HG02870 (cell line): Measurements from ENCODE around the gene IDI1.
"Not testable (repeated sequence)": the region's sequence is repeated elsewhere in the genome, so short reads cannot be mapped to it uniquely, and the experiment has no call there.

Source experiments
- ATAC-seq: cut with Tn5 transposase; IDR thresholded peaks from one replicate; pipeline ENCODE4 v1.9.1; 2021; ENCODE audit warnings: mild to moderate bottlenecking, moderate library complexity; ENCODE audit not compliant: unreplicated experiment

IDI1 gene

GRCh38 chr10:1064964-1065247 is 16.0 kb upstream of the IDI1 start:
- no peak for ATAC-seq

GRCh38 chr10:1063232-1063865 is 14.4 kb upstream of the IDI1 start:
- no peak for ATAC-seq

DNA sequence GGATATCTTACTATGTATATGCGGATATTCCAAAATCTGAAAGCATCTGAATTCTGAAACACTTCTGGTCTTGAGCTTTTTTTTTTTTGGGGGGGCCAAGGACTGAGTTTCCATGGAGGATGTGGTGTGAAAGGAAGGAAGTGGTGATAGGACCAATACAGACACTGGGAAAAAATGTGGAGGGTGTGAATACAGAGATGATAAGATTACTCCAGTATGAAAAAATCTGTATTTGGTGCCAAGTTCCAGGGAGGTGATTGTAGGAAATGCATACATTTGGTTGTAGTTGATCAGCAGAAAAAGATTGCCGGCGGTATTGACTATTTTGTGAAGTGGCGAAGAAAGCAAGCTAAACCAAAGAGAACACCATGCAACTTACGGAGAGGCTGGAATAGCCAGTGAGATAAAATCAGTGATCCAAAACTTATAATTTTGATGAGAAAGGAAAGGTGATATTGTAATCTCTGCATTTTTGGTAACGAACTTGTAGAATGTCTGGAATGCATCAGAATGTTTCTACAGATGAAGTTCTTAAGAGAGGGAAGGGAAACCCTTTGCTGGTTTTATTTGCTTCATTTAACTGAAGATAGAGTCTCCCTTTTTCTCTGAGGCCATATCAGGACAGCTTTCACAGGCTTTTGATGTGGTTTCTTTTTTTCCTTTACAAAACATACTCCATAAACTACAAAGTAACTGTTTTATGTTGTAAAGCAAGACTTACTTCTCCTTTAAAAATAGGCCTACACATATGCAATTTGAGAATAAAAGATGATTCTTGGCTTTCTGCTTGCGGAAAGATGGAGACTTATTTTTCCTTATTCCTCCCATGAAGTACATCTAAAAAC is 13.2 kb upstream of the IDI1 start:
- no peak for ATAC-seq

GRCh38 chr10:1059902-1060301 is 11.0 kb upstream of the IDI1 start:
- no peak for ATAC-seq

DNA sequence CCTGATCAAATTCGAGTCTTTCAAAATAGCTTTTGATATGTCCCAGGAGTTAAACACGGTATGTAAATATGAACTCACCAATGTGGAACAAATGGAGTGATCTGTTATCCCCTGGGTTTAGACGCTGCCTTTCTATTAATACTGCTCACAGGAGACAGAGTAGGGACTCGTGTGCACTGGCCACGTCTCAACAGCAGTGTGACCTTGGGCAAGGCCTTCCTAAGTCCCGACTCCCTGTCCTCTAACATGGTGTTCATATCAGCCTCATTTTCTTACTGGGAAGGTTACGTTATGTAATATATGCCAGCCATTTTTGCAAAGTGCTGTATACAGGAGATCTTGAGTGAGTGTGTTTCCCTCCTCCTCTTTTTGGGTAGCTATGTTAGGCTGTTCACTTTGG is 9.1 kb upstream of the IDI1 start:
- no peak for ATAC-seq

DNA sequence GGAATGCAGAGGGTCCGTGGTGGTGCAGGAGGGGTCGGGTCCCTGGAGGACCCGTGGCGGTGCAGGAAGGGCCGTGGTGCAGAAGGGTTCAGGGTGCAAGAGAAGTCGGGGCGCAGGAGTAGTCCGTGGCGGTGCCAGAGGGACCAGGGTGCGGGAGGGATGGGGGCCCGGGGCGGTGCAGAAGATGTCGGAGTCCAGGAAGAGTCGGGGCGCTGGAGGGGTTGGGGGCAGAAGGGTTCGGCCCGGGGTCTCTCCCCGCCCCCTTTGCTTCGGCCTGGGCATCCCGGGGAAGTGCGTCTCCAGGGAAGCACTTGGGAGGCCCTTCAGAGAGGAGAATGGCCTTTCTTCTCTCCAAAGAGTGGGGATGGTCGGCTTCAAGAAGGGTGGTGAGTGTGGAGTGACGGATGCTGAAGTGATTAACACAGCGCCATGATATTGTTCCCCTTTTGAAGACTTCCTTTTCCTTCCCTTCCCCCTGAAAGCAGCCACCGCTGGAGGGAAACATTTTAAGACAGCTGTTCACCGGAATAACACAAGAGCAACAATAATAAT is 8.3 kb upstream of the IDI1 start:
- ATAC-seq = peak; percentile 14

- ATAC-seq = peak; percentile 89
Observed at GRCh38 chr10:1056326-1057105, 7.6 kb upstream of the IDI1 start, which contains the start of gene WDR37. Gene WDR37 (plus strand): TSS chr10:1056385. CDS start chr10:1072156, 15,771 bp downstream.

GRCh38 chr10:1054684-1055083 is 5.8 kb upstream of the IDI1 start:
- no peak for ATAC-seq

- no peak for ATAC-seq
Observed at GRCh38 chr10:1050554-1050953, 1.6 kb upstream of the IDI1 start.

GRCh38 chr10:1050145-1050544 is 1.2 kb upstream of the IDI1 start:
- no peak for ATAC-seq

- no peak for ATAC-seq
Observed at GRCh38 chr10:1049425-1049958, 573 bp upstream of the IDI1 start.

DNA sequence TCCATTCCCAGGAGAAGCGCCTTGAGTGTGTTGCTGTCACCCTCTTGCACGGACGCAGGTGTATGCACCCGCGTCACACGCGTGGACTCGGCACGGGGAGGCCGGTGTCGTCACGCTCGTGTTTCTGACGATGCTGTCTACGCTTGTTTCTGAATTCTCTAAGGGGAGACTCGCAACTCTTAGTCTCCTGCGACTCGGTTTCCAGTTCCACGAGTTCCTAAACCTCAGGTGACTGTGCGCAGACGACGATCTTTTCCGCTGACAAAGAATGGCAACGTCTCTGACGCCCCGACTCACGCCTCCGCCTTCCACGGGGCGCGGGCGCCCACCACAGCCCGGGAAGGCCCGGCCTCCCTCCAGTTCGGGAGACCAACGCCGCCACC is 579 bp downstream of the IDI1 start:
- ATAC-seq = peak; percentile 9

DNA sequence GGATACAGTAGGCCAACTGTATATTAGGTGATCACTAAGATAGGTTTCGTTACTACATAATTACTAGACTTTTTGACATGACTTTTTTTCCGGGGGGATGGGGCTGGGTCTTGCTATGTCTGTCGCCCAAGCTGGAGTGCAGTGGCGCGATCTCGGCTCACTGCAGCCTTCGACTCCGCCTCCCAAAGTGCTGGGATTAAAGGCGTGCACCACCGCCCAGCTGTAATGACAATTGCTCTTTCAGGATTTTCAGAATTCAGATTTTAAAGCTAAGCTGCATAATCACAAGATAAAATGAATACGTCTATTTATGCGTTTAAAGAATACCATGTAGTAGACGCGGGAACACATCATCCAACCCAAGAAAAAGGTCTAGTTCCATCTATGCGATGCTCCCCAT is 982 bp downstream of the IDI1 start:
- no peak for ATAC-seq

GRCh38 chr10:1045415-1045814 is 3.5 kb downstream of the IDI1 start:
- no peak for ATAC-seq

DNA sequence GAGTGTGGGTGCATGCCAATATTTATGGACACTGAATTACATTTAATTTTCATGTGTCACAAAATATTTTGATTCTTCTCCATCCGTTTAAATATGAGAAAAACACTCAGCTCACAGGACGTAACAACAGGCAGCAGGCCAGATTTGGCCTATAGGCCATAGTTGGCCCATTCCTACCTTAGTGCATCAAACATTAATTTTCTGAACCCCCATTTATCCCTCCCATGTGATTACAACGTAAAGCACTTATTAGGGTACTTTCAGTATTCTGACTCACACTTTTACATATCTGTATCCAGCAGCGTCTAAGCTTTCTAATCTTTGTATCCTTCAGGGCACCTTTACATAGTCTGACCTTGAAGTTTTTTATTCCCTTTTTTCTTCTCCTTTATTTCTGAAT is 4.0 kb downstream of the IDI1 start:
- ATAC-seq = no peak

DNA sequence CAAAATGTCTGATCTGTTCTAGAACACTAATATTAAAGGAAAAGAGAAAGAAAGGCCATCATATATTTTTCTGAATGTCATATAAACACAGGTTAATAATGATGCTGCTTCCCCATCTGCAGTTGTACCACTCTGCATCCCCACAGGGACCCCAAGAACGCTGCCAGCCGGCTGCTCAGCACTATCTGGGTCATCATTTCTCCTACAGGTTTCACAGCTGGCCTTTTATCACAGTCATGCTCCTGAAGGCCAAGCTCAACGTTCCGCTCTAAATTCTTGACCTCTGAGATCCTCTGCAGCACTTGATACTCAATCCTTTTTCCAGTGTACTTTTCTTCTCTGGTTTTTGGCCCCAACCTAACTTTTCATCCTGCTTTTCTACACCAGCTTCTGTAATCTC is 4.8 kb downstream of the IDI1 start:
- no peak for ATAC-seq

GRCh38 chr10:1043532-1043995 is 5.4 kb downstream of the IDI1 start:
- ATAC-seq = peak; percentile 63

GRCh38 chr10:1041514-1041913 is 7.4 kb downstream of the IDI1 start:
- ATAC-seq = no peak

DNA sequence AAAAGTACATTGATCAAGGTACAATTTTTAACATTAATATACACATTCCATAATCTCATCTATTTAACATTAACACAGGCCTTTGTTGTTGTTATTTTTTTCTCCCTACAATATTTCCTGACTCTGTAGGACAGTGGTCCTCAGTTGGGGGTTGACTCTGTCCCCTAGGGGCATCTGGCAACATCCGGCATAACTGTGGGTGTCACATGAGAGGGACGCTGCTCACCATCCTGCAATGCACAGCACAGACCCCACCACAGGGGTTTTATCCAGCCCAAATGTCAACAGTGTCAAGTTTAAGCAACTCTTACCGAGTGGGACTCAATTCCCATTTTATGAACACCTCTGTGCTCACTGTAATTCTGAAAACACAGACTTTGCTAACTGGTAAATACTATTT is 8.8 kb downstream of the IDI1 start:
- no peak for ATAC-seq

DNA sequence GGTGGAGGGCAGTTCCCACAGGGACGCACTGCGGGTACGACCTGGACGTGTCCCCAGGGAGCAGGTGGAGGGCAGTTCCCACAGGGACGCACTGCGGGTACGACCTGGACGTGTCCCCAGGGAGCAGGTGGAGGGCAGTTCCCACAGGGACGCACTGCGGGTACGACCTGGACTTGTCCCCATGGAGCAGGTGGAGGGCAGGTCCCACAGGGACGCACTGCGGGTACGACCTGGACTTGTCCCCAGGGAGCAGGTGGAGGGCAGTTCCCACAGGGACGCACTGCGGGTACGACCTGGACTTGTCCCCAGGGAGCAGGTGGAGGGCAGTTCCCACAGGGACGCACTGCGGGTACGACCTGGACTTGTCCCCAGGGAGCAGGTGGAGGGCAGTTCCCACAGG is 10.2 kb downstream of the IDI1 start:
- ATAC-seq = not testable (repeated sequence)

DNA sequence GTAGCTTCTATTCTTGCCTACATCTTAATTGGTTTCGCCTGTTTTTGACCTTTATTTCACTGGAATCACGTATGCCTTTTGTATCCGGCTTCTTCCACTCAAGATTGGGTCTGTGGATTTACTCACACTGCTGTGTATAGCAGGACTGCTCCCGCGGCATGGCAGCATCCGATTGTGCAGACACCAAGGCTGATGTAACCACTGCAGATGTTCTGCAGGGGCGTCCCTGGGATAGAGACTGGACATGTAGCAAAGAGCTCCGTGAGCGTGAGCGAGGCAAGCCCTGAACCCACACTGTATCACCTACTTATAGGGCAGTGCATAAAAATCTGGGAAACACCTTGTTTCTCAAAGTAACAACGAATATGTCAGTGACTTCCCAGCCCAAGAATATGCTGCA is 11.8 kb downstream of the IDI1 start:
- no peak for ATAC-seq
